A673 (cell line): Measurements from ENCODE around the gene ZFAND2B.

Experiments
- CTCF ChIP-seq: fragments of 300-800, 200-600 bp; sonication (generic); conservative IDR thresholded peaks from 2 replicates; pipeline ENCODE4 v1.5.1; 2017; ENCODE audit warnings: low read depth, mild to moderate bottlenecking, antibody characterized with exemption, low read length, moderate library complexity, mixed read lengths
- EZH2 ChIP-seq: fragments of 200-600 bp; sonication (generic); IDR thresholded peaks from 2 replicates; pipeline ENCODE4 v1.6.1; 2017; ENCODE audit warnings: borderline replicate concordance, low read depth, mild to moderate bottlenecking, mixed read lengths, antibody characterized with exemption, low read length; ENCODE audit not compliant: poor library complexity, severe bottlenecking

GRCh38 chr2:219199470-219200211, 6.9 kb upstream of the ZFAND2B start:
- TF ChIP-seq CTCF (no peak), EZH2 (no peak)
